ENCODE data around the gene TRIM7. TPM values are rescaled to one million over a fixed set of nuclear protein-coding genes. Genes with fewer than 3 reads are reported as not detected.

The TRIM7 gene
- polyA plus RNA-seq (2013, experiment 1 of 2): 1.8 TPM
- polyA plus RNA-seq (2013, experiment 2 of 2): 1.4 TPM

GRCh38 chr5:181204826-181205760, at the start of gene TRIM7:
Gene TRIM7, minus strand, starts transcription at chr5:181205196. Its CDS starts 86 bp downstream, at chr5:181205110.
- Histone ChIP-seq H3K4me2 (ENCODE audit: low read length, poor library complexity, severe bottlenecking) (peak within 1 kb of the TSS; percentile 66), H3K9ac (ENCODE audit: low read length) (no peak within 1 kb of the TSS), H4K91ac (ENCODE audit: low read length) (no peak within 1 kb of the TSS), H3K4me3 (ENCODE audit: insufficient read depth in 1 of 2, low read depth in 1 of 2, low read length in 2 of 2) (peak within 1 kb of the TSS; percentile 54 to 90), H3K23ac (ENCODE audit: low read length in 2 of 2) (peak within 1 kb of the TSS in 1 of 2 experiments; percentile 98), H3K4ac (ENCODE audit: low read depth in 1 of 2, low read length in 2 of 2) (no peak within 1 kb of the TSS), H2BK12ac (ENCODE audit: low read length in 2 of 2) (peak within 1 kb of the TSS in 1 of 2 experiments; percentile 48), H3K14ac (ENCODE audit: low read length in 2 of 2) (no peak within 1 kb of the TSS), H2BK120ac (ENCODE audit: low read depth, low read length) (no peak within 1 kb of the TSS), H3K27me3 (ENCODE audit: control insufficient read depth in 1 of 2, insufficient read depth in 1 of 2, low read length in 2 of 2) (peaks cover 24 to 35% of the 10 kb centered on the region in 2 experiments), H3K79me1 (replicated peaks; ENCODE audit: low read length, poor library complexity, severe bottlenecking) (no peaks in the 10 kb centered on the region), H2AFZ (ENCODE audit: low read depth, low read length) (peak within 1 kb of the TSS; percentile 76), H3K36me3 (ENCODE audit: control insufficient read depth in 1 of 2, insufficient read depth in 2 of 2, low read depth in 1 of 2, low read length in 2 of 2) (no peaks in the 10 kb centered on the region), H2BK5ac (ENCODE audit: low read depth, low read length, poor library complexity, severe bottlenecking) (no peak within 1 kb of the TSS), H3K18ac (ENCODE audit: low read depth in 1 of 2, low read length in 2 of 2) (peak within 1 kb of the TSS; percentile 12 to 28), H3K27ac (ENCODE audit: low read length, poor library complexity, severe bottlenecking) (no peak within 1 kb of the TSS), H2BK15ac (ENCODE audit: low read depth, poor library complexity, severe bottlenecking) (no peak within 1 kb of the TSS), H4K8ac (ENCODE audit: low read length) (peak within 1 kb of the TSS; percentile 67), H3K9me3 (ENCODE audit: control insufficient read depth, low read length) (no peaks in the 10 kb centered on the region), H2AK5ac (ENCODE audit: low read length, severe bottlenecking) (no peak within 1 kb of the TSS), H3K4me1 (ENCODE audit: control insufficient read depth, insufficient read depth, low read depth, low read length) (peaks cover 27% of the 10 kb centered on the region)
- DNase-seq: peak; percentile 49
- 3% methylated on average over 66 of the region's 94 CpGs for WGBS

GRCh38 chr5:181248277-181248676, 43.3 kb upstream of the TRIM7 start:
- Histone ChIP-seq H2BK15ac (ENCODE audit: low read depth, poor library complexity, severe bottlenecking) (no peak overlapping the region), H3K27me3 (ENCODE audit: control insufficient read depth in 1 of 2, insufficient read depth in 1 of 2, low read length in 2 of 2) (no peaks in the 10 kb centered on the region), H4K91ac (ENCODE audit: low read length) (no peak overlapping the region), H3K18ac (ENCODE audit: low read depth in 1 of 2, low read length in 2 of 2) (no peak overlapping the region), H3K4ac (ENCODE audit: low read depth in 1 of 2, low read length in 2 of 2) (no peak overlapping the region), H2BK12ac (ENCODE audit: low read length in 2 of 2) (no peak overlapping the region), H2AFZ (ENCODE audit: low read depth, low read length) (no peak overlapping the region), H2BK120ac (ENCODE audit: low read depth, low read length) (no peak overlapping the region), H3K14ac (ENCODE audit: low read length in 2 of 2) (no peak overlapping the region), H3K36me3 (ENCODE audit: control insufficient read depth in 1 of 2, insufficient read depth in 2 of 2, low read depth in 1 of 2, low read length in 2 of 2) (peaks cover 4 to 24% of the 10 kb centered on the region in 2 experiments), H3K4me3 (ENCODE audit: insufficient read depth in 1 of 2, low read depth in 1 of 2, low read length in 2 of 2) (peak overlapping the region in 1 of 2 experiments; percentile 98), H2AK5ac (ENCODE audit: low read length, severe bottlenecking) (no peak overlapping the region), H3K23ac (ENCODE audit: low read length in 2 of 2) (no peak overlapping the region), H3K4me2 (ENCODE audit: low read length, poor library complexity, severe bottlenecking) (peak overlapping the region; percentile 55), H2BK5ac (ENCODE audit: low read depth, low read length, poor library complexity, severe bottlenecking) (no peak overlapping the region), H3K4me1 (ENCODE audit: control insufficient read depth, insufficient read depth, low read depth, low read length) (peaks cover 18% of the 10 kb centered on the region), H3K9ac (ENCODE audit: low read length) (peak overlapping the region; percentile 96), H4K8ac (ENCODE audit: low read length) (no peak overlapping the region), H3K9me3 (ENCODE audit: control insufficient read depth, low read length) (no peaks in the 10 kb centered on the region), H3K27ac (ENCODE audit: low read length, poor library complexity, severe bottlenecking) (no peak overlapping the region), H3K79me1 (replicated peaks; ENCODE audit: low read length, poor library complexity, severe bottlenecking) (no peaks in the 10 kb centered on the region)
- 60% methylated on average over 4 of the region's 4 CpGs for WGBS
- no peak for DNase-seq

- Histone ChIP-seq H4K8ac (ENCODE audit: low read length) (peak overlapping the region; percentile 99), H3K18ac (ENCODE audit: low read depth in 1 of 2, low read length in 2 of 2) (peak overlapping the region; percentile 98 to 100), H3K36me3 (ENCODE audit: control insufficient read depth in 1 of 2, insufficient read depth in 2 of 2, low read depth in 1 of 2, low read length in 2 of 2) (peaks cover 13 to 22% of the 10 kb centered on the region in 2 experiments), H2BK5ac (ENCODE audit: low read depth, low read length, poor library complexity, severe bottlenecking) (peak overlapping the region; percentile 95), H3K14ac (ENCODE audit: low read length in 2 of 2) (peak overlapping the region; percentile 40 to 82), H2AK5ac (ENCODE audit: low read length, severe bottlenecking) (peak overlapping the region; percentile 92), H2BK15ac (ENCODE audit: low read depth, poor library complexity, severe bottlenecking) (peak overlapping the region; percentile 63), H2BK12ac (ENCODE audit: low read length in 2 of 2) (peak overlapping the region; percentile 72 to 85), H3K9ac (ENCODE audit: low read length) (peak overlapping the region; percentile 96), H2BK120ac (ENCODE audit: low read depth, low read length) (peak overlapping the region; percentile 93), H3K27me3 (ENCODE audit: control insufficient read depth in 1 of 2, insufficient read depth in 1 of 2, low read length in 2 of 2) (no peaks in the 10 kb centered on the region), H4K91ac (ENCODE audit: low read length) (peak overlapping the region; percentile 100), H3K4me3 (ENCODE audit: insufficient read depth in 1 of 2, low read depth in 1 of 2, low read length in 2 of 2) (peak overlapping the region; percentile 77 to 98), H3K79me1 (replicated peaks; ENCODE audit: low read length, poor library complexity, severe bottlenecking) (no peaks in the 10 kb centered on the region), H3K4me2 (ENCODE audit: low read length, poor library complexity, severe bottlenecking) (peak overlapping the region; percentile 88), H3K4ac (ENCODE audit: low read depth in 1 of 2, low read length in 2 of 2) (peak overlapping the region; percentile 88 to 100), H2AFZ (ENCODE audit: low read depth, low read length) (no peak overlapping the region), H3K27ac (ENCODE audit: low read length, poor library complexity, severe bottlenecking) (peak overlapping the region; percentile 96), H3K4me1 (ENCODE audit: control insufficient read depth, insufficient read depth, low read depth, low read length) (peaks cover 23% of the 10 kb centered on the region), H3K23ac (ENCODE audit: low read length in 2 of 2) (peak overlapping the region; percentile 16 to 83), H3K9me3 (ENCODE audit: control insufficient read depth, low read length) (no peaks in the 10 kb centered on the region)
- peak; percentile 91 for DNase-seq
- under 1% methylated on average over 44 of the region's 55 CpGs for WGBS
Measured at GRCh38 chr5:181246276-181247049, 41.5 kb upstream of the TRIM7 start.
